Mesodermal cell (in vitro differentiated cells): ENCODE results near the gene ACIN1.

Source experiments
- H3K27ac ChIP-seq: 2 replicates; pipeline ENCODE4 v1.7.0; 2013; ENCODE audit warnings: mild to moderate bottlenecking, low read depth, low read length, moderate library complexity; ENCODE audit not compliant: severe bottlenecking
- H3K36me3 ChIP-seq: 2 replicates; pipeline ENCODE4 v1.7.1; 2013; ENCODE audit warnings: mild to moderate bottlenecking, low read length, moderate library complexity; ENCODE audit not compliant: control insufficient read depth, insufficient read depth
- H3K4me1 ChIP-seq: one replicate; pipeline ENCODE4 v1.7.1; 2013; ENCODE audit warnings: mild to moderate bottlenecking, low read length; ENCODE audit not compliant: insufficient read depth, control insufficient read depth, poor library complexity, severe bottlenecking
- H3K4me3 ChIP-seq: 2 replicates; pipeline ENCODE4 v1.7.0; 2013; ENCODE audit warnings: low read length, control low read depth, mild to moderate bottlenecking; ENCODE audit not compliant: insufficient read depth, poor library complexity, severe bottlenecking; ENCODE audit errors: extremely low read depth
- H3K9me3 ChIP-seq: 2 replicates; pipeline ENCODE4 v1.7.1; 2013; ENCODE audit warnings: mild to moderate bottlenecking, low read length, moderate library complexity; ENCODE audit not compliant: control insufficient read depth
- WGBS, 2 experiments: methylation state at CpG; one replicate each; pipeline ENCODE4 v1.1.5; 2013; ENCODE audit warnings: missing lambda C conversion rate in 2 of 2; ENCODE audit not compliant: insufficient coverage in 2 of 2; 5-methylcytosine and 5-hydroxymethylcytosine counted together

Gene ACIN1

DNA sequence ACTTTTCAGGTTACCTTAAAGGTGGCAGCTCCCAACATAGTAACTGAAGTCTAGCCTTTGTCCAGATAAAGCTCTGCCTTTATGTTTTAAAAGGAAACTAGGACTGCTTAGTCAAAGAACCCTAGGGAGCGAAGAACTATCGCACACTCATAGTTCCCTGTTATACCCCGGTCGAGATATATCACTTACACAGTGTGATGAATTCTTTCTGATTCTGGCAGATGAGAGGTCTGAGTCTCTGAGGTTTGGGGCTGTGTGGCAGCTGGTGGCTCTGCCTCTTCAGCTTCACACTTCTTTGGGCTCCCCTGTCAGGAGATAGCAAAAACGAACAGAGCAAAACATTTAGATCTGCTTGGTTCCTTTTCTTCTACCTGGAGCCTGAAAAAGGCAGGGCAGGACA, 17.0 kb downstream of the ACIN1 start:
- 90 to 92% methylated on average over 4 to 5 of the region's 5 CpGs for WGBS, 2 experiments
- H3K36me3 ChIP-seq: peaks cover 94% of the 10 kb centered on the region
- H3K4me1 ChIP-seq: peaks cover 37% of the 10 kb centered on the region
- H3K9me3 ChIP-seq: no peaks in the 10 kb centered on the region
- H3K4me3 ChIP-seq: no peak overlapping the region
- peak overlapping the region; percentile 52 for H3K27ac ChIP-seq

- Histone ChIP-seq H3K4me1 (peaks cover 43% of the 10 kb centered on the region), H3K9me3 (no peaks in the 10 kb centered on the region), H3K36me3 (peaks cover 90% of the 10 kb centered on the region), H3K27ac (no peak overlapping the region), H3K4me3 (no peak overlapping the region)
- 86 to 100% methylated on average over 1 to 2 of the region's 5 CpGs for WGBS, 2 experiments
These were observed 18.0 kb downstream of the ACIN1 start for GRCh38 chr14:23076785-23077408.

GRCh38 chr14:23074906-23075305, 20.0 kb downstream of the ACIN1 start:
- no peak overlapping the region for H3K4me3 ChIP-seq
- 100% methylated on average over 1 of the region's 1 CpG for WGBS, 2 experiments
- peaks cover 36% of the 10 kb centered on the region for H3K4me1 ChIP-seq
- H3K36me3 ChIP-seq: peaks cover 73% of the 10 kb centered on the region
- no peaks in the 10 kb centered on the region for H3K9me3 ChIP-seq
- H3K27ac ChIP-seq: no peak overlapping the region

DNA sequence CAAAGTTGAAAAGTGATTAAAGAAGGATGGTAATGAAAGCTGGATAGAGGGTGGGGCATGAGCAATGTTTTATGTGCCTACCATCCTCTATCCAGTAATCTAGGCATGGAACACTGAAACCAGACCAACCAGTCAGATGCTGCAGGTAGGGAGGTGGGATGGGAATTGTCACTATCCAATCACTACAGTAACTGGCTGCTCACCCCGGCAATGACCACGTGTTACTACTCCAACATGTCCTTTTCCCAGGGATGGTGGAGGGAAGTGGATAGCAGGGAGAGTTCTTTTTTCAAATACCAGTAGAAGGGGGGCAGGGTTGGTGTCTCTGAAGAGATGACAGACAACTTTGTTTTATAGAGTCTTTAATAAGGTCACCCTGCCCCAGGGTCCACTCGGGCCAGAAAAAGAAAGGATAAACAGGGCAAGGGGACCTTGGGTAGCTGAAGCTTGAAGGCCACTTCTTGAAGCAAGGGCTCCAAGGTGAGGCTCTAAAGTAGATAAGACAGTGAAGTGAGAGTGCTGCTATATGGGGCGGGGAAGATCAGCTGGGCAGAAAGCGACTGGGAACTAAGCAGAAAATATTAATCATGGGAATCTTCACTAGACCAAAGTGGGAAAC, 22.9 kb downstream of the ACIN1 start:
- 100% methylated on average over 1 to 2 of the region's 5 CpGs for WGBS, 2 experiments
- H3K4me3 ChIP-seq: peak overlapping the region; percentile 76
- H3K36me3 ChIP-seq: peaks cover 72% of the 10 kb centered on the region
- H3K27ac ChIP-seq: peak overlapping the region; percentile 89
- peaks cover 33% of the 10 kb centered on the region for H3K4me1 ChIP-seq
- no peaks in the 10 kb centered on the region for H3K9me3 ChIP-seq

DNA sequence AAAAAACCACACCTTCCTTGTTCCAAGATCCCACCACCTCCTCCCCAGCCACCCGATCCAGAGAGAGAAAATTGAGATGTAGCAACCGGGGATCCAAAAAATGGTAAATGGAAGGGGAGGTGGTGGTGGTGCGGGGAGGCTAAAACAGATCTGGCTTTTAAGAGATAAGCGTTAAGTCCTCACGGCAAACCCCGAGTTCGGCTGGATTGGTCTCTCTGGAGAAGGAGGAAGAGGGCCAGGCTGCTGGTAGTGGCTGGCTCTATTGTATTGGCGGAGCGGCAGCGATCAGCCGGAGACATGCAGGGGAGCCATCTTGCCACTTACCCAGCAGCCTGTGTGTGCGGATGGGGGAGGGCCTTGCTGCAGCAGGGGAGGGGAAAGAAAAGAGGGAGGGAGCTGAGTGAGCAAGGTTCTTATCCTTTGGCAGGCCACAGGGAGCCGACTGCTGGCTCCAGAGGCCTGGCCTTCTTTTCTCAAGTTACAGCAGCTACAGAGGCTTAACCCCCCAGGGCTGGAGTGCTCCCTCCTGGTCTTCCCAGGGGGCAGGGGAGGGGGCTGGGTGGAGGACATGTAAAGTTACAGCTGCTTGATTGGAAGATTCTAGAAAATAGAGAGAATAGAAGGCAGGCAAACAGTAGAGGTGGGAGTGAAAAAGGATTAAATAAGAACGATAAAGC, 23.6 kb downstream of the ACIN1 start:
- H3K36me3 ChIP-seq: peaks cover 72% of the 10 kb centered on the region
- 5 to 8% methylated on average over 7 to 8 of the region's 14 CpGs for WGBS, 2 experiments
- H3K4me3 ChIP-seq: peak overlapping the region; percentile 76
- peaks cover 31% of the 10 kb centered on the region for H3K4me1 ChIP-seq
- H3K27ac ChIP-seq: peak overlapping the region; percentile 89
- no peaks in the 10 kb centered on the region for H3K9me3 ChIP-seq

DNA sequence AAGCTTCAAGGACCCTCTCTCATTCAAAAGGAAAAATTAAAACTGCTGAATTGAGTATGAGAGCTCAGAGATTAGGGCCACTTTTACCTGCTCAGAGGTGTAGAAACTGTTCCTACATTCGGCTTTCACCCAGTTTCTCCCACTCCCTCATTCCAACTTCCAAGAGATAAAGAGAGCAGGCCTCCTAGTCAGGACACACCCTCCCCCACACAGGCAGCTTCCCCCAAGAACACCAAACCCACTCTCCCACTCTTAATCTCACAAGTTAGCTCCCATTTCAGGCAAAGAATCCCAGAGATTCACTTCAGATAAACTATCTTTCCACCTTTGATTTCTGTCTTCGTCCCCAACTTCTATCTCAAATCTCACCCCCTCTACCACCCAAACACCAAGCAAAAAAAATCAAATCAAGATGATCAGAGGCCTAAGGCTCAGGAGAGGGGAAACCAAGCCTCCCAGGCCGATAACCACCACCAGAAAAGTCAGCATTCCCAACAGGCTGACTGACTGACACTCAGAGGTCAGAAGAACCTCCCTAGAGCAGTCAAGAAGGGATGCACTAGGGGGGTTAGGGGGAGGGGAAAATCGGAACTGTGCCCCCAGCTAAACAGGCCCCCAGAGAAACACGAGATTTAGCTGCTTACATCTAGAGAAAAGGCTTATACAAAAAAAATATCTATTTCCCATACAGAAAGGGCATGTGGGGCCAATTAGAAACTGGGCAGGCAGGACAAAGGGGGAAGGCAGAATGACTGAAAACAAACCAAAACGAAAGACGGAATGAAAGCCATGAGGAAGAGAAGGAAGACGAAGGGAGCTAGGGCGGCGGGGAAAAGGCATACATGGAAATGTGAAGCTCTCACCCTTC, 24.4 kb downstream of the ACIN1 start:
- Histone ChIP-seq H3K4me1 (peaks cover 31% of the 10 kb centered on the region), H3K9me3 (no peaks in the 10 kb centered on the region), H3K36me3 (peaks cover 72% of the 10 kb centered on the region), H3K27ac (peak overlapping the region; percentile 89), H3K4me3 (peak overlapping the region; percentile 76)
- WGBS, 2 experiments: 11 to 20% methylated on average over 4 to 7 of the region's 10 CpGs

- Histone ChIP-seq H3K4me3 (peak overlapping the region; percentile 18), H3K36me3 (peaks cover 72% of the 10 kb centered on the region), H3K27ac (peak overlapping the region; percentile 32), H3K9me3 (no peaks in the 10 kb centered on the region), H3K4me1 (peaks cover 31% of the 10 kb centered on the region)
- WGBS, 2 experiments: 38% methylated on average over 1 of the region's 4 CpGs; no CpG with 5 or more reads in 1 of the 2 experiments
These were observed 25.5 kb downstream of the ACIN1 start for GRCh38 chr14:23069413-23069806.

DNA sequence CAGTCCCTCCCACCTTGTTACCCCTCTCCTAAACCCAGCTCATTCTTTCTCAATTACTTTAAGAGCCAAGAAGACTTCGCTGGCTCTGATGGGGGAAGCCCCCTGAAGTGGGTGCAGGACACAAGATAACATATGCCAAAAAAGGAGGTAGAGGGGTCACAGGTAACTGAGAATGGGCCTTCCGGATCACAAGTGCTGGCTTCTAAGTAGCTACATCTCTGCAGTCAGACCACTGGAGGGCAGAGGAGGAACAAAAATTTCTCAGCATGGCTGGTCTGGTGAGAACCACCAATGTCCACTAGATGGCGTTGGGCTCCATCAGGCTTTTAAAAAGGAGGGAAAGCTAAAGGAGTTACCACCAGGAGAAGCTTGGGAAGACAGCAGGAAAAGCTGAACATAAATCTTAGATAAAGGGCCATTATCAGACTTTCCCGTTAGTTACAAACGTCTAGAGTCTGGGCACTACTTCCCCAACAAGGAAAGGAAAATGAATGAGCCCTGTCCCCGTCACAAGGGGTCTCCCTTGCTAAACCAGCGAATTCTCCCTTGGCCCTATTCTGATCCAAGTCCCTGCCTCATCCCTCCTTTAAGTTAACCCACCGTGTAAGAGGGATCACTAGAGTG, 26.0 kb downstream of the ACIN1 start:
- peaks cover 31% of the 10 kb centered on the region for H3K4me1 ChIP-seq
- peak overlapping the region; percentile 18 for H3K4me3 ChIP-seq
- H3K27ac ChIP-seq: peak overlapping the region; percentile 32

GRCh38 chr14:23067847-23068788, 26.8 kb downstream of the ACIN1 start:
- H3K4me1 ChIP-seq: peaks cover 35% of the 10 kb centered on the region
- no peak overlapping the region for H3K27ac ChIP-seq
- H3K4me3 ChIP-seq: peak overlapping the region; percentile 6
- H3K36me3 ChIP-seq: peaks cover 72% of the 10 kb centered on the region
- no peaks in the 10 kb centered on the region for H3K9me3 ChIP-seq
- WGBS, 2 experiments: 91 to 97% methylated on average over 7 to 9 of the region's 14 CpGs

More for the DNA sequence above, 26.0 kb downstream of the ACIN1 start:
- WGBS, 2 experiments: 25 to 43% methylated on average over 8 of the region's 8 CpGs
- Histone ChIP-seq H3K36me3 (peaks cover 72% of the 10 kb centered on the region), H3K9me3 (no peaks in the 10 kb centered on the region)
